ENCODE data around the gene XYLT1.

The XYLT1 gene

GRCh38 chr16:17386229-17386628, 84.5 kb downstream of the XYLT1 start:
- TF ChIP-seq CTCF (conservative IDR thresholded peaks at IDR 0.05; ENCODE audit: low read depth, low read length), result no peak
- DNase-seq (ENCODE audit: low read depth), result no peak
- H3K4me3 ChIP-seq (ENCODE audit: low read depth, low read length), result no peak overlapping the region

- no peak for TF ChIP-seq CTCF (conservative IDR thresholded peaks at IDR 0.05; ENCODE audit: low read depth, low read length)
- no peak for DNase-seq (ENCODE audit: low read depth)
- no peak overlapping the region for H3K4me3 ChIP-seq (ENCODE audit: low read depth, low read length)
Observed at GRCh38 chr16:17384471-17384870, 86.3 kb downstream of the XYLT1 start.

- no peak for DNase-seq (ENCODE audit: low read depth)
- TF ChIP-seq CTCF (conservative IDR thresholded peaks at IDR 0.05; ENCODE audit: low read depth, low read length), result no peak
- no peak overlapping the region for H3K4me3 ChIP-seq (ENCODE audit: low read depth, low read length)
Observed at GRCh38 chr16:17382949-17383863, 87.6 kb downstream of the XYLT1 start.

GRCh38 chr16:17382514-17382913, 88.2 kb downstream of the XYLT1 start:
- no peak overlapping the region for H3K4me3 ChIP-seq (ENCODE audit: low read depth, low read length)
- TF ChIP-seq CTCF (conservative IDR thresholded peaks at IDR 0.05; ENCODE audit: low read depth, low read length), result no peak
- DNase-seq (ENCODE audit: low read depth), result no peak

- no peak for TF ChIP-seq CTCF (conservative IDR thresholded peaks at IDR 0.05; ENCODE audit: low read depth, low read length)
- no peak overlapping the region for H3K4me3 ChIP-seq (ENCODE audit: low read depth, low read length)
- DNase-seq (ENCODE audit: low read depth), result no peak
Observed at GRCh38 chr16:17381784-17382183, 89.0 kb downstream of the XYLT1 start.

GRCh38 chr16:17380613-17381012, 90.1 kb downstream of the XYLT1 start:
- no peak for TF ChIP-seq CTCF (conservative IDR thresholded peaks at IDR 0.05; ENCODE audit: low read depth, low read length)
- DNase-seq (ENCODE audit: low read depth), result no peak

GRCh38 chr16:17379121-17379571, 91.6 kb downstream of the XYLT1 start:
- no peak overlapping the region for H3K4me3 ChIP-seq (ENCODE audit: low read depth, low read length)
- DNase-seq (ENCODE audit: low read depth), result no peak
- no peak for TF ChIP-seq CTCF (conservative IDR thresholded peaks at IDR 0.05; ENCODE audit: low read depth, low read length)

More at GRCh38 chr16:17380613-17381012, 90.1 kb downstream of the XYLT1 start:
- H3K4me3 ChIP-seq (ENCODE audit: low read depth, low read length), result no peak overlapping the region
